ENCODE results near the gene APCDD1.

- TF ChIP-seq POLR2A (IDR thresholded peaks at IDR 0.05; ENCODE audit: low read length) (no peak), GATA1 (IDR thresholded peaks at IDR 0.05; ENCODE audit: low read depth, low read length) (no peak)
Observed at GRCh38 chr18:10454681-10455557, 484 bp downstream of the APCDD1 start.

All from erythroblast (primary cell).